ENCODE data around the gene NLRP3.
"Not testable (repeated sequence)": the region's sequence is repeated elsewhere in the genome, so short reads cannot be mapped to it uniquely, and the experiment has no call there.

DNA sequence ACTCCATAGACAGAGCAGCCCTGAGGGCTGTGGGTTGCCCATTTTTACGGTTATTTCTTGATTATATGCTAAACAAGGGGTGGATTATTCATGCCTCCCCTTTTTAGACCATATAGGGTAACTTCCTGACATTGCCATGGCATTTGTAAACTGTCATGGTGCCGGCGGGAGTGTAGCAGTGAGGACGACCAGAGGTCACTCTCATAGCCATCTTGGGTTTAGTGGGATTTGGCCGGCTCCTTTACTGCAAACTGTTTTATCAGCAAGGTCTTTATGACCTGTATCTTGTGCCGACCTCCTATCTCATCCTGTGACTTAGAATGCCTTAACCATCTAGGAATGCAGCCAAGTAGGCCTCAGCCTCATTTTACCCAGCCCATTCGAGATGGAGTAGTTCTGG is 38.3 kb upstream of the NLRP3 start:
- not testable (repeated sequence) for TF ChIP-seq POLR2AphosphoS5, POLR2A (IDR thresholded peaks at IDR 0.05; ENCODE audit: low read depth, low read length)
